Measurements from ENCODE around the gene RNASE8. TPM values are rescaled to one million over a fixed set of nuclear protein-coding genes. Genes with fewer than 3 reads are reported as not detected.

Gene RNASE8
- total and polyA plus RNA-seq, 2 donors: not detected

DNA sequence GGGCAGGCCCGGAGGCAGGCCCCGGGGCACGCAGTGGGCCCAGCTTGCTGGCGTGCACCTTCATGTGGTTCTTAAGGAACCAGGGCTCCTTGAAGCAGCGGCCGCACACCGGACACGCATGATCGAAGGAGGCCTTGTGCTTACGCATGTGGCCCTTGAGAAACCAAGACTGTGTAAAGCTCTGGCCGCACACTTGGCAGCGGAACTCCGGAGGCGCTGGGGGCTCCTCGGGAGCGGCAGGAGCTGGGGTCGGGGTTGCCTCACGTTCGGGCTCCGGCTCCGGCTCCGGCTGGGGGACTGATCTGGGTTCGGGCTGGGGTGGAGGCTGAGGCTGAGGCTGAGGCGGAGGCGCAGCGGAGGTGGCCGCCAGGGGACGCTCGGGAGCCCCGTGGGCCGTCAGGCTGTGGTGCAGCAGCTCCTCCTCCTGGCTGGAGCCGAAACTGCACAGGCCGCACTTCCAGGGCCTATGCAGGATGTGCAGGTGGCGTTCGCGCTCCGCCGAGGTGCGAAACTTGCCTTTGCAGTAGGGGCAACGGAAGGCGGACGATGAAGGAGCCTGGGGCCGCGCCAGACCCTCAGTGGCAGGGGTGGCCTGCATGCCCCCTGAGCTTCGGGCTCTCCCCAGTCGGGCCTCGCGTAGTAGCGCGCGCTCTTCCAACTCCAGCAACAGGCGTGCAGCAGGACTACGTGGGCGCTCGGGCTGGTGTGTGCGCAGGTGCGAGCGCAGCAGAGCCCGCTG, 34.8 kb downstream of the RNASE8 start:
- Histone ChIP-seq H3K4me1 (ENCODE audit: control insufficient read depth in 2 of 2, insufficient read depth in 2 of 2, low read length in 2 of 2) (peaks cover 18 to 51% of the 10 kb centered on the region in 2 donors), H3K4me3 (ENCODE audit: low read length in 2 of 2) (no peak overlapping the region), H3K36me3 (ENCODE audit: control insufficient read depth in 2 of 2, insufficient read depth in 2 of 2, low read length in 1 of 2) (peaks cover 30 to 46% of the 10 kb centered on the region in 2 donors), H3K27me3 (ENCODE audit: control insufficient read depth in 2 of 2, insufficient read depth in 1 of 2, low read length in 1 of 2) (no peaks in the 10 kb centered on the region), H3K27ac (ENCODE audit: low read depth in 1 of 2, low read length in 1 of 2) (no peak overlapping the region), H3K9me3 (ENCODE audit: control insufficient read depth in 2 of 2, insufficient read depth in 1 of 2, low read length in 1 of 2) (peaks cover 0 to 5% of the 10 kb centered on the region in 2 donors)
- peak in 8 of 9 donors; percentile 74 to 95 (median 86) for DNase-seq (ENCODE audit: low read depth in 6 of 9, low spot score in 9 of 9)
- WGBS: 54% methylated on average over 59 of the region's 59 CpGs

- peaks cover 0 to 5% of the 10 kb centered on the region in 2 donors for H3K9me3 ChIP-seq (ENCODE audit: control insufficient read depth in 2 of 2, insufficient read depth in 1 of 2, low read length in 1 of 2)
These were observed 35.4 kb downstream of the RNASE8 start for GRCh38 chr14:21093018-21093417.

GRCh38 chr14:21093769-21094681, 36.4 kb downstream of the RNASE8 start:
- Histone ChIP-seq H3K4me3 (ENCODE audit: low read length in 2 of 2) (no peak overlapping the region), H3K9me3 (ENCODE audit: control insufficient read depth in 2 of 2, insufficient read depth in 1 of 2, low read length in 1 of 2) (peaks cover 0 to 5% of the 10 kb centered on the region in 2 donors), H3K27me3 (ENCODE audit: control insufficient read depth in 2 of 2, insufficient read depth in 1 of 2, low read length in 1 of 2) (no peaks in the 10 kb centered on the region), H3K4me1 (ENCODE audit: control insufficient read depth in 2 of 2, insufficient read depth in 2 of 2, low read length in 2 of 2) (peaks cover 21 to 52% of the 10 kb centered on the region in 2 donors), H3K36me3 (ENCODE audit: control insufficient read depth in 2 of 2, insufficient read depth in 2 of 2, low read length in 1 of 2) (peaks cover 30 to 38% of the 10 kb centered on the region in 2 donors), H3K27ac (ENCODE audit: low read depth in 1 of 2, low read length in 1 of 2) (no peak overlapping the region)
- peak in 1 of 9 donors; percentile 29 for DNase-seq (ENCODE audit: low read depth in 6 of 9, low spot score in 9 of 9)
- 94% methylated on average over 7 of the region's 7 CpGs for WGBS

More at GRCh38 chr14:21093018-21093417, 35.4 kb downstream of the RNASE8 start:
- Histone ChIP-seq H3K27me3 (ENCODE audit: control insufficient read depth in 2 of 2, insufficient read depth in 1 of 2, low read length in 1 of 2) (no peaks in the 10 kb centered on the region), H3K4me1 (ENCODE audit: control insufficient read depth in 2 of 2, insufficient read depth in 2 of 2, low read length in 2 of 2) (peaks cover 18 to 48% of the 10 kb centered on the region in 2 donors), H3K4me3 (ENCODE audit: low read length in 2 of 2) (no peak overlapping the region), H3K27ac (ENCODE audit: low read depth in 1 of 2, low read length in 1 of 2) (no peak overlapping the region), H3K36me3 (ENCODE audit: control insufficient read depth in 2 of 2, insufficient read depth in 2 of 2, low read length in 1 of 2) (peaks cover 30 to 46% of the 10 kb centered on the region in 2 donors)
- WGBS: 95% methylated on average over 36 of the region's 36 CpGs
- DNase-seq (ENCODE audit: low read depth in 6 of 9, low spot score in 9 of 9): no peak

DNA sequence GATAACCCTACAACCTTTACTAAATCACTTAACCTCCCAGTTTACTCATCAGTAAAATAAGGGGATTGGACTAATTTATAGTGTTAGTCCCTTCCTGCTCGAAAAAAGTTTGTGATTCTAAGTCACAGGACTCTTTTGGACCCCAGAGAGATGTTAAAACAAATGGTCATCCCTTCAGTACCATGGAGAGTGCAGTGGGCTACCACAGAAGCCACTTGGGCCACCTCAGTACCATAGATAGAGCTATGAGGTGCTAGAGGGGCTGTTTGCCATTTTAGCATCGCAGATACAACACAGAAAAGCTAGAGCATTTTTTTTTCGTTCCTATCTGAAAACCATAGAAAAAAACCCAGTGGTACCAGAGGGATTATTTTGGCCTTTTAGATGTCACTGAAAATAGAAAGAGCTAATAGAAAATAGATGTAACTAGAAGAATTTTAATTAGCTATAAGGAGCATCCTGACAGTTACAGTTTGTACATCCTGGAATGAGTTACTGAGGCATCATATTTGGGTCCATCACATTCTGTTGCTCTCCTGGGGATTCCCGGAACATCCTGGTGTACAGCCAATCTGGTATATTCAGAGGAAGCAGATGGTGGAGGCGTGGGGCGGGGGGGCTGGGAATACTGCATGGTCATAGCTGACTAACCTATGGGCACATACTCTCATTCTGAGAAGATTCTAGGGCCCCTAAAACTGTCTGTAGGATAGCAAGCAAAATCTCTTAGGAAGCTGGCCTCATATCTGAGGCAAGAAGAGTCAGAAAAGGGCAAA, 38.0 kb downstream of the RNASE8 start:
- H3K36me3 ChIP-seq (ENCODE audit: control insufficient read depth in 2 of 2, insufficient read depth in 2 of 2, low read length in 1 of 2): peaks cover 20 to 25% of the 10 kb centered on the region in 2 donors
- DNase-seq (ENCODE audit: low read depth in 6 of 9, low spot score in 9 of 9): no peak
- H3K4me3 ChIP-seq (ENCODE audit: low read length in 2 of 2): no peak overlapping the region
- no peaks in the 10 kb centered on the region for H3K27me3 ChIP-seq (ENCODE audit: control insufficient read depth in 2 of 2, insufficient read depth in 1 of 2, low read length in 1 of 2)
- H3K9me3 ChIP-seq (ENCODE audit: control insufficient read depth in 2 of 2, insufficient read depth in 1 of 2, low read length in 1 of 2): peaks cover 0 to 5% of the 10 kb centered on the region in 2 donors
- H3K27ac ChIP-seq (ENCODE audit: low read depth in 1 of 2, low read length in 1 of 2): peak overlapping the region in 1 of 2 donors; percentile 97
- WGBS: 95% methylated on average over 6 of the region's 6 CpGs
- H3K4me1 ChIP-seq (ENCODE audit: control insufficient read depth in 2 of 2, insufficient read depth in 2 of 2, low read length in 2 of 2): peaks cover 22 to 59% of the 10 kb centered on the region in 2 donors

GRCh38 chr14:21096438-21096837, 38.8 kb downstream of the RNASE8 start:
- Histone ChIP-seq H3K27me3 (ENCODE audit: control insufficient read depth in 2 of 2, insufficient read depth in 1 of 2, low read length in 1 of 2) (no peaks in the 10 kb centered on the region), H3K9me3 (ENCODE audit: control insufficient read depth in 2 of 2, insufficient read depth in 1 of 2, low read length in 1 of 2) (peaks cover 0 to 5% of the 10 kb centered on the region in 2 donors), H3K4me1 (ENCODE audit: control insufficient read depth in 2 of 2, insufficient read depth in 2 of 2, low read length in 2 of 2) (peaks cover 22 to 65% of the 10 kb centered on the region in 2 donors), H3K27ac (ENCODE audit: low read depth in 1 of 2, low read length in 1 of 2) (peak overlapping the region in 1 of 2 donors; percentile 97), H3K4me3 (ENCODE audit: low read length in 2 of 2) (no peak overlapping the region), H3K36me3 (ENCODE audit: control insufficient read depth in 2 of 2, insufficient read depth in 2 of 2, low read length in 1 of 2) (peaks cover 12 to 17% of the 10 kb centered on the region in 2 donors)
- 92% methylated on average over 3 of the region's 3 CpGs for WGBS
- DNase-seq (ENCODE audit: low read depth in 6 of 9, low spot score in 9 of 9): no peak

DNA sequence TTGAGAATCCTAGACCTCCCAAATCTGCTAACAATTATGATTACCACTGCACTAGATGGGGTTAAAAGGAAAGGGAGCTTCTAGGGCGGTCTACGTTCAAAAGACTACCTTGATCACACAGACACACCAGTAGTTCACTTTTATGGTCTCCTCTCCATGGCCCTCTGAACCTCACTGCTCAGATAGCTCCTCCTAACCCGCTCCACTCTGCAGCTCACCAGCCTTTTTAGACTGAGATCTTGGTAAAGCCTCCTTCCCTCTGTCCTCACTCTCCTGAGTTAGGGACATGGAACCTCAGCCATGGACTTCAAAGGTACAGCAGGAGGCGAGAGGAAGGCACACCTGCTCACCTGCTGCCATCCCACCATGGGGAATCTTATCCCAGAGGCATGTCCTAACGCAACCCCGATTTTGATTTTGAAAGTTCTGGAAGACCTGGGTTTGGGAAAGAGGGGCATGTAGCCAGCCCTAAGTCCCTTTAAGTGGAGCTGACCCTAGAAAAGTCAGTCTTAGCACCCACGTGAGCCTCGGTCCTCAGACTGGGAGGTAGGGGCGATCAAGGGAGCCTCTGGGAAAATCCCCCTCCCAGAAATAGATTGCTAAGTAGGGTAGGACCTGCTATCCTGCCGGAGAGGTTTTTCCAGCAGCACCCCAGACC, 39.5 kb downstream of the RNASE8 start:
- Histone ChIP-seq H3K9me3 (ENCODE audit: control insufficient read depth in 2 of 2, insufficient read depth in 1 of 2, low read length in 1 of 2) (peaks cover 0 to 5% of the 10 kb centered on the region in 2 donors), H3K27ac (ENCODE audit: low read depth in 1 of 2, low read length in 1 of 2) (peak overlapping the region; percentile 81 to 97), H3K4me1 (ENCODE audit: control insufficient read depth in 2 of 2, insufficient read depth in 2 of 2, low read length in 2 of 2) (peaks cover 22 to 70% of the 10 kb centered on the region in 2 donors), H3K36me3 (ENCODE audit: control insufficient read depth in 2 of 2, insufficient read depth in 2 of 2, low read length in 1 of 2) (peaks cover 5 to 11% of the 10 kb centered on the region in 2 donors), H3K4me3 (ENCODE audit: low read length in 2 of 2) (peak overlapping the region; percentile 67 to 75), H3K27me3 (ENCODE audit: control insufficient read depth in 2 of 2, insufficient read depth in 1 of 2, low read length in 1 of 2) (no peaks in the 10 kb centered on the region)
- DNase-seq (ENCODE audit: low read depth in 6 of 9, low spot score in 9 of 9): peak in 5 of 9 donors; percentile 23 to 74 (median 52)
- 57% methylated on average over 10 of the region's 10 CpGs for WGBS

DNA sequence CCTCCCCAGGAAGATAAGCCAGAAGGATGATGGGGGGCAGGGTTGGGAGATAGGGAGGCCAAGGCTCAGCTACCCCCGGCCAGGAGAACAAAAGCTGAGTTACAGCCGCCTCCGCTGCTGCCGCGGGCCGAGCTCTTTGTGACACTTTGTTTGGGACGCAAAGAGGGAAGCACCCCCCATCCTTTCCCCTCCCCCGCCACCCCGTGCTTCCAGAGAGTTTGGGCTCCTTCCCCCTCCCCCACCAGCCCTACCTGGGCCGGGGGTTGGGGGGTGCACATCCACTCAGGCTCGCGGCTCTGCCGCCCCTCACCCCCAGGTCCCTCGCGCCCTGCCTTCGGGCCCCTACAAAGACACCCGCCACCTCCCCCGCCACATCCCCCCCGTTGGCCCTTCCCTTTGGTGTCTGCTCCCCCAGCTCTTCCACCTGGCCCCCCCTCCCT, 40.0 kb downstream of the RNASE8 start:
- H3K27ac ChIP-seq (ENCODE audit: low read depth in 1 of 2, low read length in 1 of 2): peak overlapping the region; percentile 81 to 97
- WGBS: 2% methylated on average over 19 of the region's 19 CpGs
- no peaks in the 10 kb centered on the region for H3K27me3 ChIP-seq (ENCODE audit: control insufficient read depth in 2 of 2, insufficient read depth in 1 of 2, low read length in 1 of 2)
- peak overlapping the region; percentile 67 to 75 for H3K4me3 ChIP-seq (ENCODE audit: low read length in 2 of 2)
- H3K36me3 ChIP-seq (ENCODE audit: control insufficient read depth in 2 of 2, insufficient read depth in 2 of 2, low read length in 1 of 2): peaks cover 3 to 7% of the 10 kb centered on the region in 2 donors
- H3K4me1 ChIP-seq (ENCODE audit: control insufficient read depth in 2 of 2, insufficient read depth in 2 of 2, low read length in 2 of 2): peaks cover 27 to 70% of the 10 kb centered on the region in 2 donors
- peak in 3 of 9 donors; percentile 48 to 62 (median 52) for DNase-seq (ENCODE audit: low read depth in 6 of 9, low spot score in 9 of 9)
- H3K9me3 ChIP-seq (ENCODE audit: control insufficient read depth in 2 of 2, insufficient read depth in 1 of 2, low read length in 1 of 2): peaks cover 0 to 5% of the 10 kb centered on the region in 2 donors

Data from thymus (tissue), 11 donors.